GM19395 (cell line): ENCODE data around the gene RAD51.

ENCODE experiments used
- ATAC-seq: cut with Tn5 transposase; IDR thresholded peaks from one replicate; pipeline ENCODE4 v1.9.1; 2021; ENCODE audit warnings: mild to moderate bottlenecking, moderate library complexity; ENCODE audit not compliant: unreplicated experiment

RAD51 gene

GRCh38 chr15:40721701-40722100 lies 26.7 kb downstream of the RAD51 start:
- no peak for ATAC-seq

- no peak for ATAC-seq
Observed at GRCh38 chr15:40722354-40722753, 27.4 kb downstream of the RAD51 start.

GRCh38 chr15:40722934-40723333 lies 28.0 kb downstream of the RAD51 start:
- ATAC-seq: no peak

GRCh38 chr15:40723919-40724318 lies 28.9 kb downstream of the RAD51 start:
- ATAC-seq: no peak

GRCh38 chr15:40731034-40731433 lies 36.1 kb downstream of the RAD51 start:
- ATAC-seq: no peak

- ATAC-seq: no peak
Observed at GRCh38 chr15:40736575-40736974, 41.6 kb downstream of the RAD51 start.

- ATAC-seq: no peak
Observed at GRCh38 chr15:40737048-40737447, 42.1 kb downstream of the RAD51 start.

GRCh38 chr15:40739047-40739446 lies 44.1 kb downstream of the RAD51 start:
- ATAC-seq: no peak

GRCh38 chr15:40739854-40740253 lies 44.9 kb downstream of the RAD51 start:
- no peak for ATAC-seq

GRCh38 chr15:40743485-40743901 lies 48.5 kb downstream of the RAD51 start:
- no peak for ATAC-seq

GRCh38 chr15:40743921-40744814 lies 49.2 kb downstream of the RAD51 start:
- ATAC-seq: no peak

- ATAC-seq: no peak
Observed at GRCh38 chr15:40744815-40745152, 49.8 kb downstream of the RAD51 start.

GRCh38 chr15:40746916-40747418 lies 52.0 kb downstream of the RAD51 start:
- ATAC-seq: no peak

- no peak for ATAC-seq
Observed at GRCh38 chr15:40747685-40748631, 53.0 kb downstream of the RAD51 start.

- ATAC-seq: no peak
Observed at GRCh38 chr15:40749151-40749630, 54.2 kb downstream of the RAD51 start.

GRCh38 chr15:40750885-40751284 lies 55.9 kb downstream of the RAD51 start:
- no peak for ATAC-seq

GRCh38 chr15:40751745-40752144 lies 56.8 kb downstream of the RAD51 start:
- ATAC-seq: no peak

GRCh38 chr15:40754574-40754882 lies 59.6 kb downstream of the RAD51 start:
- peak; percentile 13 for ATAC-seq

- peak; percentile 71 for ATAC-seq
Observed at GRCh38 chr15:40754883-40755811, 60.2 kb downstream of the RAD51 start, which contains the start of gene RMDN3. RMDN3 (minus strand) TSS chr15:40755254; CDS start chr15:40754783, 471 bp downstream.

GRCh38 chr15:40755812-40756208 lies 60.8 kb downstream of the RAD51 start:
- ATAC-seq: no peak
